Fibroblast of the aortic adventitia (primary cell): ENCODE results near the gene AGPAT3. TPM values are rescaled to one million over a fixed set of nuclear protein-coding genes. Genes with fewer than 3 reads are reported as not detected.

ENCODE experiments used
- DNase-seq: peaks from one replicate; pipeline ENCODE4 v3.0.0-alpha.2; 2010; ENCODE audit warnings: low read depth
- H3K4me3 ChIP-seq: 2 replicates; pipeline ENCODE4 v1.5.1; 2011; ENCODE audit warnings: low read depth, mild to moderate bottlenecking, control low read depth, low read length, moderate library complexity
- total RNA-seq: library from RNA; depleted of rRNA; stranded (reverse); fragments of >200 nt; gene quantifications from 2 replicates; pipeline ENCODE4 v1.2.3, GENCODE V29; 2012; ENCODE audit warnings: low replicate concordance
- TF ChIP-seq, protein P1 (sequence below): IDR thresholded peaks from 2 replicates; pipeline ENCODE4 v1.5.1; 2011; ENCODE audit warnings: mild to moderate bottlenecking, low read length, control low read depth, inconsistent platforms; ENCODE audit not compliant: insufficient read depth

AGPAT3 gene
- total RNA-seq, 1 donor = 29.0 TPM

DNA sequence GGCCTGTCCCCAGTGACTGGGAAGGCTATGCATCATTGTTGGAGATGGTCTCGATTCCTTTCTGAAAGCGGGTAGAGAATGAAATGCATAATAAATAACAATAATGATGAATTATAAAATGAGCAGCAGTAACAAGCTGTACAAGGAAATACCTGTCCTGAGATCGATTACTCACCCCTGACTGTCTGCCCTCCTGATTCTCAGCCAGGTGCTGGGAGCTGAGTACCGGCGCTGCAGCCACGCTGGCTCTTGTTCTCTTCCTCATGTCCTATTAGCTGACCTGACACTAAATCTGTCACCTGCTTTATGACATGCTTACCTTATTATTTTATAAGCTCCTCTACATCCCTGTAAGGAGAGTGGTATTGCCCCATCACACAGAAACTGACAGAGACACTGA is 3.4 kb downstream of the AGPAT3 start:
- H3K4me3 ChIP-seq = no peak overlapping the region
- TF ChIP-seq, protein P1, sequence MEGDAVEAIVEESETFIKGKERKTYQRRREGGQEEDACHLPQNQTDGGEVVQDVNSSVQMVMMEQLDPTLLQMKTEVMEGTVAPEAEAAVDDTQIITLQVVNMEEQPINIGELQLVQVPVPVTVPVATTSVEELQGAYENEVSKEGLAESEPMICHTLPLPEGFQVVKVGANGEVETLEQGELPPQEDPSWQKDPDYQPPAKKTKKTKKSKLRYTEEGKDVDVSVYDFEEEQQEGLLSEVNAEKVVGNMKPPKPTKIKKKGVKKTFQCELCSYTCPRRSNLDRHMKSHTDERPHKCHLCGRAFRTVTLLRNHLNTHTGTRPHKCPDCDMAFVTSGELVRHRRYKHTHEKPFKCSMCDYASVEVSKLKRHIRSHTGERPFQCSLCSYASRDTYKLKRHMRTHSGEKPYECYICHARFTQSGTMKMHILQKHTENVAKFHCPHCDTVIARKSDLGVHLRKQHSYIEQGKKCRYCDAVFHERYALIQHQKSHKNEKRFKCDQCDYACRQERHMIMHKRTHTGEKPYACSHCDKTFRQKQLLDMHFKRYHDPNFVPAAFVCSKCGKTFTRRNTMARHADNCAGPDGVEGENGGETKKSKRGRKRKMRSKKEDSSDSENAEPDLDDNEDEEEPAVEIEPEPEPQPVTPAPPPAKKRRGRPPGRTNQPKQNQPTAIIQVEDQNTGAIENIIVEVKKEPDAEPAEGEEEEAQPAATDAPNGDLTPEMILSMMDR = no peak
- no peak for DNase-seq

DNA sequence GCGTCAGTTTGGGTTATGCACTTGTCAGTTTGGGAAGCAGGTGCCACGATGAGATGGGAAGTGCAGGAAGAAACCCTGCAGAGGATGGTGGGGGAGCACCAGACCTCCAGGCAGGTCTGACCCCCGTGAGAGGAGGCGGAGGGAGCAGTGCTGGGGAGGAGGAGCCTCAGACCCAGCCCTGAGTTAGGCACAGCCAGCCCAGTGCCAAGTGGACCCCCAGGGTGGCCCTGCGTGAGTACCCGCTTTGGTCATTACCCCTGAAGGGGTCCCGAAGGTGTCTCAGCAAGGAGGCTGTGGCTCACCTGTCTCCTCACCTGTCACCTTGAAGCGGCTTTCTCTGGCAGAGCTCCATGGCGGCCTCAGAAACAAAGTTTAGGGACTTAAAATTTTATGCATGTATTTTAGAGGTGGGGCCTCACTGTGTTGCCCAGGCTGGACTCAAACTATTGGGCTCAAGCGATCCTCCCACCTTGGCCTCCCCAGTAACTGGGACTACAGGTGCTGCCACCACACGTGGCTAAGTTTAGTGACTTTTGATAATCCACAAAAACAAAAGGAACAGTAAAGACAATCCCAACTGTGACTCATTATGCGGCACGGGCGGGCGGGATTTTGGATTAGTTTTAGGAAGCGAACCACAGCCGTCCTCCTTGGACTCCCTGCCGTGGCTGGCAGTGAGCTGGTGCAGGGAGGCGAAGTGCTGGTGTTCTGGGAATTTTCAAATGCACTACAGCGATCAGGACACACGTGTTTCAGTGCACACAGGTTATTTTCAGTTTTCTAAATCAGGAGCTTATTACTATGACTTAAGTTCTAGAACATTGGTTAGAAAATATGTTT is 4.7 kb downstream of the AGPAT3 start:
- TF ChIP-seq, protein P1 = no peak
- DNase-seq = no peak
- H3K4me3 ChIP-seq = no peak overlapping the region

DNA sequence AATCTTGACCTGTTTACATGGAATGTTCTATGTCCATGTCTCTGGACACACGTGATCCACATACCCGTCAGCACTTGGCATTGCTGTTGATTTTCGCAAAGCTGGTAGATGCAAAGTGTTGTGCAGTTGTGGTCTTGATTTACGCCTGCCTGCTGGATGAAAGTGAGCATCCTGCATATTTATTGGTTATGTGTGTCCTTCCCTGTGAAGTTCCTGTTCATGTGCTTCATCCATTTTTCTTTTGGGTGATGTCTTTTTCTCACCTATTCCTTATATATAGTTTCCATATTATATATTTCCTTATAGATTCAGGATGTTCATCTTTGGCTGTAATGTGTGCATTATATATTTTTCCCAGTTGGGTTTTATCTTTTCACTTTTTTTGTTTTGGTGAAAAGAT is 6.5 kb downstream of the AGPAT3 start:
- DNase-seq = no peak
- no peak overlapping the region for H3K4me3 ChIP-seq
- TF ChIP-seq, protein P1 = no peak

DNA sequence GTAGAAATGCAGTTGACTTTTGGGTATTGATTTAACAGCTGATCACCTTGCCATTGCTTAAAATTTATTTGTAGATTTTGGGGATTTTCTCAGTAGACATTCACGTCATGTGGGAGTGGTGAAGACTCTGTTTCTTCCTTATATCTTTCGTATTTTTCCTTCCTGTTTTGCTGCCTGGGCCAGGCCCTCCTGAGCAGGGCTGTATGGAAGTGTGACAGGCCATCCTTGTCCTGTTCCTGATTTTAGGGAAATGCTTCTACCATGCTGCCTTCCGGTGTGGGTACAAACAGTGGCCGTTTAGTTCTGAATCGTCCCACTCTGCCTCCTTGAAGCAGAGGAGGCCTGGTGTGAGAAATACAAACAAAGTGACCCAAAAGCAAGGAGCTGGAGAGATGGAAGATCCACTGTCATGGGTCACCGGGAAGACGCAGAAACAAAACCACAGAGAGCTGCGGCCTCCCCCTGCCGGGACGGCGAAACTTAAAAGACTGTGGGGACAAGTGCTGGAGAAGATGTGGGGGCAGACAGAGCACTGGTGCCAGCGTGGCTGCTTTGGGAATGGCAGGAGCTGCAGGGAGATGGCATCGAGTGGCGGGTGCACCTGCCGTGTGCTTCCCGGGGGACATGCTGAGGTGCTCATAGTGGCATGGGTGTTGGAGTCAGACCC is 7.6 kb downstream of the AGPAT3 start:
- TF ChIP-seq, protein P1 = no peak

DNA sequence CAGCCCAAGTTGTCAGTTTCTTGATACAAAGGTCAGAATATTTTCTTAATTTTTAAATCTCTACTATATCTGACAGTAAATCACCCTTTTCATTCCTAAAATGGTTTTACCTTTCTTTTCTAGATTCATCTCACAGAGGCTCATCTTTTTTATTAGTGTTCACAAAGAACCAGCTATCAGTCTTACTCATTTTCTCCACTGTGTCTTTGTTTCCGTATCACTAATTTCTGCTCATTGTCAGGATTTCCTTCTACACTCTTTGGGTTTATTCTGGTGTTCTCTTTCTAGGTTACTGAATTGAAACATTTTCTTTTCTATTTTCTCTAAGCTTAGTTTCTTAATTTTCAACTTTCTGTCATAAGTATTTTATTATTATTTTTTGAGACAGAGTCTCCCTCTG is 8.7 kb downstream of the AGPAT3 start:
- no peak for DNase-seq
- no peak overlapping the region for H3K4me3 ChIP-seq
- TF ChIP-seq, protein P1 = no peak

More for the DNA sequence above, 7.6 kb downstream of the AGPAT3 start:
- H3K4me3 ChIP-seq = no peak overlapping the region
- DNase-seq = no peak

- DNase-seq = no peak
- H3K4me3 ChIP-seq = no peak overlapping the region
- TF ChIP-seq, protein P1 = no peak
These were observed 9.2 kb downstream of the AGPAT3 start for GRCh38 chr21:43874085-43874805.
